GM23338 (cell line): ENCODE measurements around the gene MELTF. TPM values are rescaled to one million over a fixed set of nuclear protein-coding genes. Genes with fewer than 3 reads are reported as not detected.

Experiments
- ATAC-seq: fragments of 200-7000 bp; cut with Tn5 transposase; 3 replicates; pipeline ENCODE4 v1.9.1; 2020
- DNase-seq: peaks from one replicate; pipeline ENCODE4 v3.0.0-alpha.2; 2015; ENCODE audit warnings: low spot score
- H2AFZ ChIP-seq: fragments of 200-600 bp; sonication (generic); 2 replicates; pipeline ENCODE4 v1.8.0; 2016; ENCODE audit warnings: antibody characterized with exemption, mild to moderate bottlenecking, moderate library complexity
- H3F3A ChIP-seq: fragments of 200-600 bp; sonication (generic); replicated peaks from 2 replicates; pipeline ENCODE4 v1.8.0; 2017; ENCODE audit warnings: antibody characterized with exemption, mixed run types, low read depth
- H3K27ac ChIP-seq: fragments of 200-600 bp; sonication (generic); 2 replicates; pipeline ENCODE4 v1.6.1; 2016; ENCODE audit warnings: low read depth
- H3K27me3 ChIP-seq: fragments of 200-600 bp; sonication (generic); 2 replicates; pipeline ENCODE4 v1.8.0; 2016; ENCODE audit warnings: mild to moderate bottlenecking, mixed run types, moderate library complexity; ENCODE audit not compliant: insufficient read depth
- H3K36me3 ChIP-seq: fragments of 200-600 bp; sonication (generic); 2 replicates; pipeline ENCODE4 v1.8.0; 2016; ENCODE audit warnings: mild to moderate bottlenecking; ENCODE audit not compliant: insufficient read depth
- H3K4me1 ChIP-seq: fragments of 200-600 bp; sonication (generic); 2 replicates; pipeline ENCODE4 v1.8.0; 2016; ENCODE audit warnings: mild to moderate bottlenecking, moderate library complexity; ENCODE audit not compliant: insufficient read depth
- H3K4me2 ChIP-seq: fragments of 200-600 bp; sonication (generic); 2 replicates; pipeline ENCODE4 v1.7.1; 2017; ENCODE audit warnings: mixed run types
- H3K4me3 ChIP-seq: fragments of 200-600 bp; sonication (generic); 2 replicates; pipeline ENCODE4 v1.6.1; 2016; ENCODE audit warnings: mixed run types
- H3K79me2 ChIP-seq: fragments of 200-600 bp; sonication (generic); replicated peaks from 2 replicates; pipeline ENCODE4 v1.8.0; 2017; ENCODE audit warnings: mild to moderate bottlenecking; ENCODE audit not compliant: insufficient read depth
- H3K9me2 ChIP-seq: fragments of 200-600 bp; sonication (generic); 2 replicates; pipeline ENCODE4 v1.8.0; 2017; ENCODE audit not compliant: insufficient read depth
- H4K20me1 ChIP-seq: fragments of 200-600 bp; sonication (generic); replicated peaks from 2 replicates; pipeline ENCODE4 v1.8.0; 2017; ENCODE audit warnings: mild to moderate bottlenecking; ENCODE audit not compliant: insufficient read depth
- H3K27ac Mint-ChIP-seq: 2 replicates; pipeline ENCODE4 v1.8.0; 2020; ENCODE audit warnings: inconsistent platforms, mild to moderate bottlenecking, moderate library complexity, mixed read lengths
- H3K27me3 Mint-ChIP-seq: 3 replicates; pipeline ENCODE4 v1.8.0; 2022; ENCODE audit warnings: low read depth, mild to moderate bottlenecking, moderate library complexity, mixed read lengths, inconsistent platforms; ENCODE audit not compliant: insufficient read depth, poor library complexity
- H3K36me3 Mint-ChIP-seq: 3 replicates; pipeline ENCODE4 v1.8.0; 2021; ENCODE audit warnings: low read depth, mild to moderate bottlenecking, inconsistent platforms, moderate library complexity, mixed read lengths
- H3K4me1 Mint-ChIP-seq: 3 replicates; pipeline ENCODE4 v1.8.0; 2020; ENCODE audit warnings: mild to moderate bottlenecking, inconsistent platforms, mixed read lengths
- H3K4me3 Mint-ChIP-seq: 3 replicates; pipeline ENCODE4 v1.8.0; 2021; ENCODE audit warnings: moderate library complexity, mild to moderate bottlenecking, inconsistent platforms, mixed read lengths
- H3K9me3 Mint-ChIP-seq: 3 replicates; pipeline ENCODE4 v1.8.0; 2020; ENCODE audit warnings: moderate library complexity, mild to moderate bottlenecking, inconsistent platforms, mixed read lengths
- CREB1 ChIP-seq: fragments of 250-450 bp; sonication (Bioruptor Pico); IDR thresholded peaks from 2 replicates; pipeline ENCODE4 v1.5.0; 2020; ENCODE audit warnings: low read depth, mild to moderate bottlenecking, moderate library complexity
- EZH2phosphoT487 ChIP-seq: fragments of 200-600 bp; sonication (generic); IDR thresholded peaks from one replicate; pipeline ENCODE4 v1.8.1; 2018; ENCODE audit warnings: antibody characterized with exemption; ENCODE audit not compliant: unreplicated experiment
- REST ChIP-seq: IDR thresholded peaks from one replicate; pipeline ENCODE4 v1.6.1; 2018; ENCODE audit warnings: antibody characterized with exemption; ENCODE audit not compliant: unreplicated experiment
- STAT1 ChIP-seq: IDR thresholded peaks from one replicate; pipeline ENCODE4 v1.6.1; 2016; ENCODE audit warnings: antibody characterized with exemption; ENCODE audit not compliant: unreplicated experiment
- ZNF114 ChIP-seq: fragments of 250-450 bp; sonication (Bioruptor Pico); IDR thresholded peaks from 2 replicates; pipeline ENCODE4 v1.5.0; 2020; ENCODE audit warnings: mild to moderate bottlenecking, moderate library complexity
- ZNF331 ChIP-seq: fragments of 250-450 bp; sonication (Bioruptor Pico); IDR thresholded peaks from 2 replicates; pipeline ENCODE4 v1.5.0; 2020; ENCODE audit warnings: low read depth, mild to moderate bottlenecking, moderate library complexity
- ZNF462 ChIP-seq: fragments of 250-450 bp; sonication (Bioruptor Pico); IDR thresholded peaks from 2 replicates; pipeline ENCODE4 v1.5.0; 2020; ENCODE audit warnings: mild to moderate bottlenecking, moderate library complexity
- polyA plus RNA-seq: library from polyadenylated mRNA; unstranded; fragments of >200 nt; fragmentation: Nextera tagmentation; extraction: Ambion mirVana; gene quantifications from 2 replicates; pipeline ENCODE4 v1.2.1, GENCODE V29; 2016
- total RNA-seq: library from RNA; depleted of rRNA; stranded (reverse); fragments of >200 nt; shearing (Covaris generic); gene quantifications from 2 replicates; pipeline ENCODE4 v1.2.3, GENCODE V29; 2014
- TF ChIP-seq, protein P1 (sequence below), 2 experiments: fragments of 200-600 bp in 1 of 2; sonication (generic) in 1 of 2; conservative IDR thresholded peaks; 2 replicates each; pipeline versions ENCODE4 v1.5.1 to v1.6.1; 2016 to 2017; ENCODE audit warnings: antibody characterized with exemption in 2 of 2, low read depth in 2 of 2, mild to moderate bottlenecking in 2 of 2, moderate library complexity in 1 of 2
- TF ChIP-seq, protein P2 (sequence below): IDR thresholded peaks from 2 replicates; pipeline ENCODE4 v1.6.1; 2016; ENCODE audit warnings: antibody characterized with exemption

MELTF gene
- total and polyA plus RNA-seq, 2 experiments from 2014 or later: 1.4 to 5.2 TPM

DNA sequence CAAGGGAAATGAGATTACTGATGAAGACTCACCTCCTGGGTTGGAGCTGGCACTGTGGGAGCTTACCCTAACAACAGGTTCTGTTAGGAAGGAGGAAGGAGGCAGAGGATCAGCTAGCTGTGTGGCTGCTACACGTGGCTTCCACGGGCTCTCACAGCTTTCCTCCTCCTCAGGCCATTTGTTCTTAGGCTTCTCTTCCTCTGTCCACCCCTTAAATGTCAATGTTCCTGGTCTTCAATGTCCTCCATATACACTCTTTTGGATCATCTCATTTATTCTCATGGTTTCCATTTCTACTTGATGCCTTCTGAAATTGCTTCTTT lies 66.0 kb downstream of the MELTF start (continued):
- no peak for TF ChIP-seq REST

DNA sequence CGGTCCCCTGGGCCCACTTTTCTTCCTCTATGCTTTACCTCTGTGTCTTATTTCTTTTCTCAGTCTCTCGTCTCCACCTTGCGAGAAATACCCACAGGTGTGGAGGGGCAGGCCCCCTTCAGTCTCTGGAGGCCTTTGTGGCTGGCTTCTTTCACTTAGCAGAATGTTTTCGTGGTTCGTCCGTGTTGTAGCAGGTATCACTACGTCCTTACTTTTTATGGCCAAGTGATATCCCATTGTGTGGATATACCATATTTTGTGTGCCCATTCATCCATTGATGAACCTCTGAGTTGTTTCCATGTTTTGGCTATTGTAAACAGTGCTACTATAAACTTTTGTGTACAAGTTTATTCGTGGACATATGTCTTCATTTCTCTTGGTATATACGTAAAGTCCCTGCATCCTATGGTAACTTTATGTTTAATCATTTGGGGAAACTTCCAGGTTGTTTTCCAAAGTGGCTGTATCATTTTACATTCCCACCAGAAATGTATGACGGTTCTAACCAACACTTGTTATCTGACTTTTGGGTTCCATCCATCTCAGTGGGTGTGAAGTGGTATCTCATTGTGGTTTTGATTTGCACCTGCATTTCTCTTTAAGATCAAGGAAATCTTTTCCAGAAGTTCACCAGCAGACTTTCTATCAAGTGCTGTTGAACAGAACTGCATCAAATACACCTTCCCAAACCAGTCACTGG lies 66.5 kb downstream of the MELTF start:
- H3K27ac Mint-ChIP-seq: no peak overlapping the region
- H3K36me3 Mint-ChIP-seq: no peaks in the 10 kb centered on the region; the same call in 2 of the 3 replicates
- Histone ChIP-seq H2AFZ (no peak overlapping the region), H3K27ac (no peak overlapping the region), H3K9me2 (no peaks in the 10 kb centered on the region), H3K4me2 (no peak overlapping the region), H3K79me2 (no peaks in the 10 kb centered on the region), H3F3A (0 out of 2 replicates have a peak, but pooled peaks cover 6% of the 10 kb centered on the region), H3K4me3 (no peak overlapping the region), H3K4me1 (no peaks in the 10 kb centered on the region; the same call in 1 of the 2 replicates), H4K20me1 (no peaks in the 10 kb centered on the region), H3K27me3 (peaks cover 44% of the 10 kb centered on the region), H3K36me3 (no peaks in the 10 kb centered on the region)
- ATAC-seq: no peak
- DNase-seq: no peak
- H3K27me3 Mint-ChIP-seq: peaks cover 39% of the 10 kb centered on the region
- H3K4me3 Mint-ChIP-seq: no peak overlapping the region
- H3K9me3 Mint-ChIP-seq: no peaks in the 10 kb centered on the region
- peaks cover 8% of the 10 kb centered on the region; the same call in 2 of the 3 replicates for H3K4me1 Mint-ChIP-seq
- TF ChIP-seq CREB1 (CRISPR knock-in tag) (no peak), ZNF114 (CRISPR knock-in tag) (no peak), STAT1 (no peak), EZH2phosphoT487 (no peak), ZNF462 (CRISPR knock-in tag) (no peak), ZNF331 (CRISPR knock-in tag) (no peak)
- TF ChIP-seq, protein P1, sequence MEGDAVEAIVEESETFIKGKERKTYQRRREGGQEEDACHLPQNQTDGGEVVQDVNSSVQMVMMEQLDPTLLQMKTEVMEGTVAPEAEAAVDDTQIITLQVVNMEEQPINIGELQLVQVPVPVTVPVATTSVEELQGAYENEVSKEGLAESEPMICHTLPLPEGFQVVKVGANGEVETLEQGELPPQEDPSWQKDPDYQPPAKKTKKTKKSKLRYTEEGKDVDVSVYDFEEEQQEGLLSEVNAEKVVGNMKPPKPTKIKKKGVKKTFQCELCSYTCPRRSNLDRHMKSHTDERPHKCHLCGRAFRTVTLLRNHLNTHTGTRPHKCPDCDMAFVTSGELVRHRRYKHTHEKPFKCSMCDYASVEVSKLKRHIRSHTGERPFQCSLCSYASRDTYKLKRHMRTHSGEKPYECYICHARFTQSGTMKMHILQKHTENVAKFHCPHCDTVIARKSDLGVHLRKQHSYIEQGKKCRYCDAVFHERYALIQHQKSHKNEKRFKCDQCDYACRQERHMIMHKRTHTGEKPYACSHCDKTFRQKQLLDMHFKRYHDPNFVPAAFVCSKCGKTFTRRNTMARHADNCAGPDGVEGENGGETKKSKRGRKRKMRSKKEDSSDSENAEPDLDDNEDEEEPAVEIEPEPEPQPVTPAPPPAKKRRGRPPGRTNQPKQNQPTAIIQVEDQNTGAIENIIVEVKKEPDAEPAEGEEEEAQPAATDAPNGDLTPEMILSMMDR (conservative IDR thresholded peaks at IDR 0.05; ENCODE audit: low read depth in 2 of 2): no peak
- TF ChIP-seq, protein P2, sequence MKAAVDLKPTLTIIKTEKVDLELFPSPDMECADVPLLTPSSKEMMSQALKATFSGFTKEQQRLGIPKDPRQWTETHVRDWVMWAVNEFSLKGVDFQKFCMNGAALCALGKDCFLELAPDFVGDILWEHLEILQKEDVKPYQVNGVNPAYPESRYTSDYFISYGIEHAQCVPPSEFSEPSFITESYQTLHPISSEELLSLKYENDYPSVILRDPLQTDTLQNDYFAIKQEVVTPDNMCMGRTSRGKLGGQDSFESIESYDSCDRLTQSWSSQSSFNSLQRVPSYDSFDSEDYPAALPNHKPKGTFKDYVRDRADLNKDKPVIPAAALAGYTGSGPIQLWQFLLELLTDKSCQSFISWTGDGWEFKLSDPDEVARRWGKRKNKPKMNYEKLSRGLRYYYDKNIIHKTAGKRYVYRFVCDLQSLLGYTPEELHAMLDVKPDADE: no peak
